HG03354 (cell line): Measurements from ENCODE around the gene SHANK1.

Experiments
- ATAC-seq: cut with Tn5 transposase; IDR thresholded peaks from one replicate; pipeline ENCODE4 v1.9.1; 2021; ENCODE audit warnings: mild to moderate bottlenecking; ENCODE audit not compliant: unreplicated experiment, poor library complexity, severe bottlenecking

The SHANK1 gene

DNA sequence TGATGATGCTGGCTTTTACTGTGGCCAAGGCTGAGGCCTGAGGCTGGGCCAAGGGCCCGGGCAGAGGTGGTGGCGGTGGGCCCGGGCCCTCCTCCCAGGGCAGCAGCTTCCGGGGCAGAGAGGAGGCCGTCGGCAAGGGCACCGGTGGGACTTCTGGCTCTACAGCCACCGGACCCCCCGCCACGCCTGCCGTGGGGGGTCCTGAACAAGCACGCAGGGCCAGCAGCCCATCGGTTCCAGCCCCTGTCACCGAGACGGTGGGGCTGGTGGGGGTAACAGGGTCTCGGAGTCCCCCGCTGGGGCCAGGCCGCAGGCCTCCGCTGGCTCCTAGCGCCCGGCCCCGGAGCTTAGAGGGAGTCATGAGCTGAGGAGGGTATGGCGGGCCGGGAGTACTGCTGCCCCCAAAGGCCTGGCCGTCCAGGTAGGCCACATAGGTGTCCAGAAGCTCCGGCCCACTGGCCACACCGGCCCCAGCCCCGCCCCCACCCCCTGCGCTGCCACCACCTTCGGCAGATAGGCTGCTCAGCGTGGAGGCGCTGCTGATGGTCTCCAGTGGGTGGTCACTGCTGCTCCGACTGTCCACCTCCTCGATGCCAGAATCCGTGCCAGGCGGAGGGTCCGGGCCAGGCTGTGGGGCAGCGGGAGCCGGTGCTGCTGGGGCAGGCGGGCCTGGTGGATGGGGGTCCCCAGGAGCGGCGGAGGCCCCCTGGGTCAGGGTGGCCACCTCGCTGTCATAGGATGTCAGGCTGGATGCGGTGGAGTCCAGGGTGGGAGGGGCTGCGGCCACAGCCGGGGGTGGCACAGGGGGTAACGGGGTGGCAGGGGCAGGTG is 53.0 kb downstream of the SHANK1 start:
- ATAC-seq, result no peak

DNA sequence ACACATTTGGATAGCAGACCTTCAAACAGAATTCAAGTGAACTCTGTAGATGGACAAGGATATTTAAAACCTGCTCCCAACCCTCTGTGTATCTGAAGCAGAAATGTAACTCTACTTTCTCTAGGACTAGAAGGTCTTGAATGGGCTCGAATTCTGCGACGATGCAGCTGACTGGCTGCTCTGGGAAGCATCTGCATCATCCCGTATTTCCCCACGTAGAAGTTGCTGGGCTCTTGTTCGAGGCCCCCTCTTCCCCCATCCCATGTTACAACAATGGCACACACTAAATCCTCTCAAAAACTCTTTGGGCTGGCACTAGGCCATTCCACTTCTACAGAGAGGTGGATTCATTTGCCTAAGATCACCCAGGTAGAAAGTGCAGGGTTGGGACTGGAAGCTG is 55.4 kb downstream of the SHANK1 start:
- no peak for ATAC-seq

- no peak for ATAC-seq
Measured at GRCh38 chr19:50663482-50663790, 56.2 kb downstream of the SHANK1 start.

DNA sequence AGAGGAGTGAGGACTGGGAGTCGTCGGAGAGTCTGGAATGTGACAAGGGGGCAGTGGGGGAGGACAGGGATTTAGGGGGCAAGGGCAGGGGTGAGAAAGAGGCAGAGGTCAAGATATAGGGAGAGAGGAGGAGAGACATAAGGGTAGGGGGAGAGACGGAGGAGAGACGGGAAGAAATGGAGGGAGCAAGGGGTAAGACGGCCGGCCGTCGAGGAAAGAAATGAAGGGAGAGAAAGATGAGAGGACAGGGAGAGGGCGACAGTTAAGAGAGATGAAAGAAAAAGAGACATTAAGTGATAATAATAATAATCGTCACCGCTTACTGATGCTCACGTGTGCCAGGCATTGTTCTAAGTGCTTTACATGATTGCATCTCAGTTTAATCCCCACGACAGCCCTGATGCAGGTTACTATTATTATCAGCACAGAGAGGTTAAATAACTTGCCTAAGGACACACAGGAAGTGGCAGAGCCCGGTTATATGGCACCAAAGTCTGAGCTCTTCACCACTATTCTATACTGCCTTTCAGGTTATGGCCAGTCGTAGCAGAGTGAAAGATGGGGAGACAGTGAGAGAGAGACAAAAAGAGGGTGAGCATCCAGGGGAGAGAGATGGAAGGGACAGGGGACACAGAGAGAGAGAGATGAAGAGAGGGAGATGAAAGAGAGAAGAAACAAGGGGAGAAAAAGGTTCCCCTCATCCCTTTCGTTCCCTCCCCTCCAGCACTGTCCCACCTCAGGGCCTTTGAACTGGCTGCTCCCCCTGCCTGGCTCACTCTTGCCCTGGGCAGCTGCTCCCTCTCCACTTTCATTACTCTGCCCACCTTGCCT is 56.7 kb downstream of the SHANK1 start:
- ATAC-seq, result no peak

- ATAC-seq, result no peak
Measured at GRCh38 chr19:50661766-50662650, 57.6 kb downstream of the SHANK1 start.

GRCh38 chr19:50661023-50661422 is 58.6 kb downstream of the SHANK1 start:
- no peak for ATAC-seq

GRCh38 chr19:50660088-50660366 is 59.6 kb downstream of the SHANK1 start:
- ATAC-seq, result no peak

DNA sequence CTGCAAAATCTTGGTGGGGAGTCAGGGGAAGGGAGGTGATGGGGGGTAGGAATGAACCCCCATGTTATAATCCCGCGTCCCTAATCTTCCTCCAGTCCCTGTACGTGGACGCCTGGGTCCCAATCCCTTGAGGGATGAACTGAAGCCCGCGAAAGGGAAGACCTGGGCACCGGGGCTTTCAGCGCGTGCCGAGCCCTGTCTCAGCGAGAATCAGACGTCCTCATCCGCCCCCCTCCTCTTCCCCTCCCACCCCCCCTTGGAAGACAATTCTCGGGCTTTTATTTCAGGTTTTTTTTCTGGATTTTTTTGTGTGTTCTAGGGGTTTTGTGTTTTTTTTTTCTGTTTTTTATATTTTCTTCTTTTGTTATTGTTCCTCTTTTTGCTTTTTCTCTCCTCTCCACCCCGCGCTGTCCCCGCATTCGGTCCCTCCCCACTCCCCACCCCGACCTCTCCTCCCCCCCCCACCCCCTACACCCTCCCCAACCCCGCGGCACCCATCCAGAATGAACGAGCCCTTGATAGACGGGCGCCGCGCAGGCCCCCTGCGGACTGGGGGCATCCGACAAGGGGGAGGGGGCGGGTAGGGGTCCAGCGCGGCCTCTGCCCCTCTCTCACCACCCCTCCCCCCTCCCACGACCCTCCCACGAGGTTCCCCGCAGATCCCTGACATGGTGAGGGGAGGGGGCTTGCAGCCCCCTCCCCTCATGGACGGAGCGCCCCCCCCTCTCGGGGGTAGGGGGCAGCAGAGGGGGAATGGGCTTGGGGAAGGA is 60.1 kb downstream of the SHANK1 start:
- ATAC-seq, result no peak

GRCh38 chr19:50658441-50659317 is 60.9 kb downstream of the SHANK1 start:
- ATAC-seq, result no peak

- no peak for ATAC-seq
Measured at GRCh38 chr19:50657712-50658440, 61.7 kb downstream of the SHANK1 start.

DNA sequence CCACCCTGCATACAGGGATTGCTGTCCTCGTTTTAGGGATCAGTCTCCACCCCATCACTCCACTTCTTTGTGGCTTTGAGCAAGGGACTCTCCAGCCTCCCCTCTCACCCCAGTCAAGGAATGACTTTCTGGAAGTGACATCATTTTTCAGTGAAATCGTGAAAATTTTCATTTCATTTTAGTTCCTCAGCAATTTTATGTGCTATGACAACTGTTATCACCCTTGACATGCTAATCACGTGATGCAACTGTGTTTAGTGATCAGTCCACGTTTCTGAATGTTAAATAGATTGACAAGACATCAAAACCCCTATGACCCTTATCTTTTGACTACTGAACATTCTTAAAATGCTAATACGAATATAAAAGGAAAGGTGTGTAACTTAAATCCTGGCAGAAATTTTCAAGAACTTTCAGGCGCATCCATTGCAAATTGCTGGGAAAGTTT is 62.4 kb downstream of the SHANK1 start:
- no peak for ATAC-seq

- ATAC-seq, result no peak
Measured at GRCh38 chr19:50654882-50655281, 64.7 kb downstream of the SHANK1 start.

DNA sequence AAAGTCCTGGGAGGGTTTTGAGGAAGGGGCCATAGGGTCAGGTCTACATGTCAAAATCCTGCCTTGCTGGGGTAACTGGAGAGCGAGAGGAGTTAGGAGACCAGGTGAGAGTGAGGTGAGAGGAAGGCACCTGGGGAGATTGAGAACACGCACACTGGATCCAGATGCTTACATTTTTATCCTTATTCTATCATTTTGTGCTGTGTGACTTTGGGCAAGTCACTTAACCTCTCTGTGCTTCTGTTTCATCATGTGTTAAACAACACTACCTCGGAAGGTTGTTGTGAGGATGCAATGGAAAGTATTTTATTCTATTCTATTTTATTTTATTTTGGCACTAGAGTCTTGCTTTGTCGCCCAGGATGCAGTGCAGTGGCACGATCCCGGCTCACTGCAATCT is 66.9 kb downstream of the SHANK1 start:
- no peak for ATAC-seq

DNA sequence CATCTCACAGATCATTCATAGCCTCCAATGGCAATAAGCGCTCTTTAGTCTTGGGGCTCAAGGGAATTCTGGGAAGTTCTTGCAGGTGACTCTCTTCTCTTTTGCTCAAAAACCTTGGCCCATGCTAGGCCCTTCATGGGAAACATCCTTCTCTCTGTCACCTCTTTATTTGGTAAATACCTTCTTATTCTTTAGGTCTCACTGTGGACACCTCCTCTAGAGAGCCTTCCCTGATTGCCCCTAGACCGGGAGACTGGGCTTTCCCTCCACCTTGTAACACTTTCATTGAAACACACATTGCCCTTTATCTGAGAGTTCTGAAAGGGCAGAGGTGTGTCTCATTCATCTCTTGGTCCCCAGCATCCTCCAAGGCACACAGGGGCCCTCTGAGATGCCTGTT is 68.4 kb downstream of the SHANK1 start:
- no peak for ATAC-seq

DNA sequence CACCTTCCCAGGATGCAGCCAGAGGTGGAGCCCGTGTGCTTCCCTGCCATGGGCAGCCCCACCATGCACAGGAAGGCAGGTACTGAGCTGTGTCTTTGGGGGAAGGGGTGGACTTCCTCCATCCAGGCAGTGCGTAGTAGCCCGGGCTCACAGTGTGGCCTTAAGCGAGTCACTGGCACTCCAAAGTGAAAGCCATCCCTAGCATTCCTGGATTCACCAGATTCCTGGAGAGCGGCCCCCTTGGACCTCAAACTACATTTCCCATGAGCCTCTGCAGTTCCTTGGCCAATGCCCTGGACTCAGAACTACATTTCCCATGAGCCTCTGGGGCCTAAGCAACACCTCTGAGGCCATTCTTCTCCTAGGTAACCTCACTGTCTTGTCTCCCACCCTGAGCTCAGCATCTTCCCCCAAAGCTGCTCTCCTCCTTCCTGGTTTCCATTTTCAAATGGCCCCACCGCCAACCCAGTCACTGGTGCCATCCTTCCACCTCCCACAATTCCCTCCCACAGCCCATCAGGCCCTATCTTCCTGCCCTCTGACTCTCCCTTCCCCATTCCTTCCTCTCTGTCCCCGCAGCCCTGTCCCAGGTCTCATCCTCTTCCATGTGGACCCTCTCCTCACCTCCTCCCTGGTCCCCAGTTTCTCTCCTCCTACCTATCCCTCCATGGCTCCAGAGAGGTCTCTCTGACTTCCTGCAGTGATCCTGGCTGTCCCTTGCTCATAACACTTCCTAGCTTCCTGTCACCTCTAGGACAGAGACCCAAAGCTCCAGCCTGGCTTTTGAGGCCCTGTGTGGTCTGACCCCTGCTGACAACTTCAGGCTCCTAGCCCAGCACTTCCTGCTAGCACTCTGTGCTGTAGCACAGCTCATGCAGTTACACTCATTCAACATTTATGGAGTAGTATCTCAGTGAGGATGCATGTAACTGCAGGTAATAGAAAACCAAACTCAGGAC is 69.9 kb downstream of the SHANK1 start, which contains the start of gene C19orf81:
TSS of gene C19orf81 (plus strand) at position 13 of the 959 bp plus-strand sequence. CDS start at position 13, 0 bp downstream.
- ATAC-seq, result no peak

GRCh38 chr19:50648659-50649058 is 70.9 kb downstream of the SHANK1 start:
- no peak for ATAC-seq
